T-helper 17 cell (primary cell): ENCODE results near the gene KCNG4. TPM values are rescaled to one million over a fixed set of nuclear protein-coding genes. Genes with fewer than 3 reads are reported as not detected.

Source experiments
- ATAC-seq: fragments of 150-1000 bp; cut with Tn5 transposase; 2 replicates; pipeline ENCODE4 v1.10.0; 2021; ENCODE audit warnings: mild to moderate bottlenecking, moderate library complexity
- DNase-seq, 3 donors: peaks; one replicate each; pipeline versions ENCODE4 v3.0.0 to v3.0.0-alpha.2; 2020 to 2021
- H3K9me3 ChIP-seq: one replicate; pipeline ENCODE4 v1.7.0; 2013; ENCODE audit warnings: low read length, mild to moderate bottlenecking; ENCODE audit not compliant: control insufficient read depth, poor library complexity, severe bottlenecking
- H3K27ac Mint-ChIP-seq: one replicate; pipeline ENCODE4 v1.8.0; 2022; ENCODE audit warnings: mild to moderate bottlenecking, moderate library complexity, mixed read lengths
- H3K27me3 Mint-ChIP-seq: one replicate; pipeline ENCODE4 v1.8.0; 2022; ENCODE audit warnings: mixed read lengths
- H3K36me3 Mint-ChIP-seq: one replicate; pipeline ENCODE4 v1.8.0; 2022; ENCODE audit warnings: low read depth, mixed read lengths
- H3K4me1 Mint-ChIP-seq: one replicate; pipeline ENCODE4 v1.8.0; 2022; ENCODE audit warnings: mild to moderate bottlenecking, mixed read lengths
- H3K4me3 Mint-ChIP-seq: one replicate; pipeline ENCODE4 v1.8.0; 2022; ENCODE audit warnings: mild to moderate bottlenecking, moderate library complexity, mixed read lengths
- total RNA-seq, 4 donors: library from RNA in 2 of 4; stranded (reverse) in 2 of 4; gene quantifications; one replicate each; pipeline ENCODE4 v1.2.3 and lab custom pipeline; 2022 to 2026

The KCNG4 gene
- total RNA-seq, 2 donors from 2014 or later: not detected

GRCh38 chr16:84240455-84240854 is 643 bp upstream of the KCNG4 start:
- DNase-seq (no peak), ATAC-seq (no peak)
- peaks cover 57% of the 10 kb centered on the region for H3K27me3 Mint-ChIP-seq
- H3K4me1 Mint-ChIP-seq: no peaks in the 10 kb centered on the region
- no peak overlapping the region for H3K4me3 Mint-ChIP-seq
- no peaks in the 10 kb centered on the region for H3K9me3 ChIP-seq
- H3K36me3 Mint-ChIP-seq: peaks cover 2% of the 10 kb centered on the region
- no peak overlapping the region for H3K27ac Mint-ChIP-seq

GRCh38 chr16:84239141-84239769 is 557 bp downstream of the KCNG4 start:
- Mint-ChIP-seq H3K4me3 (no peak overlapping the region), H3K4me1 (no peaks in the 10 kb centered on the region), H3K36me3 (peaks cover 2% of the 10 kb centered on the region), H3K27me3 (peaks cover 63% of the 10 kb centered on the region), H3K27ac (no peak overlapping the region)
- DNase-seq (no peak), ATAC-seq (no peak)
- no peaks in the 10 kb centered on the region for H3K9me3 ChIP-seq

- ATAC-seq: no peak
- no peak overlapping the region for H3K27ac Mint-ChIP-seq
- H3K27me3 Mint-ChIP-seq: peaks cover 62% of the 10 kb centered on the region
- no peak for DNase-seq
- H3K9me3 ChIP-seq: no peaks in the 10 kb centered on the region
- H3K4me1 Mint-ChIP-seq: no peaks in the 10 kb centered on the region
- no peak overlapping the region for H3K4me3 Mint-ChIP-seq
- H3K36me3 Mint-ChIP-seq: no peaks in the 10 kb centered on the region
Measured at GRCh38 chr16:84237994-84238750, 1.6 kb downstream of the KCNG4 start.

GRCh38 chr16:84236671-84237070 is 3.1 kb downstream of the KCNG4 start:
- no peaks in the 10 kb centered on the region for H3K9me3 ChIP-seq
- DNase-seq (no peak), ATAC-seq (no peak)
- H3K27ac Mint-ChIP-seq: no peak overlapping the region
- peaks cover 65% of the 10 kb centered on the region for H3K27me3 Mint-ChIP-seq
- no peak overlapping the region for H3K4me3 Mint-ChIP-seq
- no peaks in the 10 kb centered on the region for H3K4me1 Mint-ChIP-seq
- H3K36me3 Mint-ChIP-seq: no peaks in the 10 kb centered on the region

GRCh38 chr16:84234321-84235241 is 5.2 kb downstream of the KCNG4 start:
- DNase-seq (no peak), ATAC-seq (no peak)
- Mint-ChIP-seq H3K27ac (no peak overlapping the region), H3K4me1 (no peaks in the 10 kb centered on the region), H3K4me3 (no peak overlapping the region), H3K27me3 (peaks cover 54% of the 10 kb centered on the region), H3K36me3 (no peaks in the 10 kb centered on the region)
- H3K9me3 ChIP-seq: no peaks in the 10 kb centered on the region

GRCh38 chr16:84233748-84234147 is 6.1 kb downstream of the KCNG4 start:
- Mint-ChIP-seq H3K27me3 (peaks cover 49% of the 10 kb centered on the region), H3K27ac (no peak overlapping the region), H3K4me3 (no peak overlapping the region), H3K36me3 (no peaks in the 10 kb centered on the region), H3K4me1 (no peaks in the 10 kb centered on the region)
- ATAC-seq (no peak), DNase-seq (no peak)
- no peaks in the 10 kb centered on the region for H3K9me3 ChIP-seq

- ATAC-seq: no peak
- H3K27ac Mint-ChIP-seq: no peak overlapping the region
- no peak overlapping the region for H3K4me3 Mint-ChIP-seq
- no peaks in the 10 kb centered on the region for H3K9me3 ChIP-seq
- H3K4me1 Mint-ChIP-seq: no peaks in the 10 kb centered on the region
- H3K27me3 Mint-ChIP-seq: peaks cover 51% of the 10 kb centered on the region
- H3K36me3 Mint-ChIP-seq: no peaks in the 10 kb centered on the region
- no peak for DNase-seq
Measured at GRCh38 chr16:84232969-84233368, 6.8 kb downstream of the KCNG4 start.

- Mint-ChIP-seq H3K4me1 (no peaks in the 10 kb centered on the region), H3K27ac (no peak overlapping the region), H3K36me3 (no peaks in the 10 kb centered on the region), H3K4me3 (no peak overlapping the region), H3K27me3 (peaks cover 56% of the 10 kb centered on the region)
- no peak for DNase-seq
- ATAC-seq: no peak
- H3K9me3 ChIP-seq: no peaks in the 10 kb centered on the region
Measured at GRCh38 chr16:84232060-84232459, 7.8 kb downstream of the KCNG4 start.

GRCh38 chr16:84229471-84229870 is 10.3 kb downstream of the KCNG4 start:
- DNase-seq: no peak
- Mint-ChIP-seq H3K27ac (no peak overlapping the region), H3K4me3 (no peak overlapping the region), H3K27me3 (peaks cover 60% of the 10 kb centered on the region), H3K4me1 (no peaks in the 10 kb centered on the region), H3K36me3 (no peaks in the 10 kb centered on the region)
- no peak for ATAC-seq
- no peaks in the 10 kb centered on the region for H3K9me3 ChIP-seq

GRCh38 chr16:84228256-84228838 is 11.5 kb downstream of the KCNG4 start:
- no peaks in the 10 kb centered on the region for H3K36me3 Mint-ChIP-seq
- no peak overlapping the region for H3K27ac Mint-ChIP-seq
- H3K4me1 Mint-ChIP-seq: no peaks in the 10 kb centered on the region
- DNase-seq (no peak), ATAC-seq (no peak)
- peaks cover 53% of the 10 kb centered on the region for H3K27me3 Mint-ChIP-seq
- no peaks in the 10 kb centered on the region for H3K9me3 ChIP-seq
- H3K4me3 Mint-ChIP-seq: no peak overlapping the region

- H3K9me3 ChIP-seq: no peaks in the 10 kb centered on the region
- Mint-ChIP-seq H3K36me3 (no peaks in the 10 kb centered on the region), H3K27ac (no peak overlapping the region), H3K4me1 (no peaks in the 10 kb centered on the region), H3K27me3 (peaks cover 59% of the 10 kb centered on the region), H3K4me3 (no peak overlapping the region)
- no peak for DNase-seq
- no peak for ATAC-seq
Measured at GRCh38 chr16:84227548-84227947, 12.3 kb downstream of the KCNG4 start.

- ATAC-seq (no peak), DNase-seq (no peak)
- H3K4me3 Mint-ChIP-seq: no peak overlapping the region
- no peak overlapping the region for H3K27ac Mint-ChIP-seq
- peaks cover 69% of the 10 kb centered on the region for H3K27me3 Mint-ChIP-seq
- no peaks in the 10 kb centered on the region for H3K4me1 Mint-ChIP-seq
- peaks cover 2% of the 10 kb centered on the region for H3K36me3 Mint-ChIP-seq
- H3K9me3 ChIP-seq: no peaks in the 10 kb centered on the region
Measured at GRCh38 chr16:84226026-84226425, 13.8 kb downstream of the KCNG4 start.

- H3K27ac Mint-ChIP-seq: no peak overlapping the region
- H3K9me3 ChIP-seq: no peaks in the 10 kb centered on the region
- peaks cover 2% of the 10 kb centered on the region for H3K36me3 Mint-ChIP-seq
- DNase-seq: no peak
- H3K4me3 Mint-ChIP-seq: no peak overlapping the region
- ATAC-seq: no peak
- H3K4me1 Mint-ChIP-seq: peaks cover 2% of the 10 kb centered on the region
- peaks cover 68% of the 10 kb centered on the region for H3K27me3 Mint-ChIP-seq
Measured at GRCh38 chr16:84225571-84225970, 14.2 kb downstream of the KCNG4 start.
